Glutamatergic neuron (in vitro differentiated cells): Measurements from ENCODE around the gene REC114. TPM values are rescaled to one million over a fixed set of nuclear protein-coding genes. Genes with fewer than 3 reads are reported as not detected.

Source experiments
- DNase-seq: peaks from one replicate; pipeline ENCODE4 v3.0.0; 2022
- H3K27ac Mint-ChIP-seq: one replicate; pipeline ENCODE4 v1.8.0; 2020; ENCODE audit warnings: mild to moderate bottlenecking, mixed read lengths, inconsistent platforms; ENCODE audit not compliant: unreplicated experiment
- H3K27me3 Mint-ChIP-seq: one replicate; pipeline ENCODE4 v1.8.0; 2020; ENCODE audit warnings: mild to moderate bottlenecking, moderate library complexity, mixed read lengths, inconsistent platforms; ENCODE audit not compliant: unreplicated experiment
- H3K36me3 Mint-ChIP-seq: one replicate; pipeline ENCODE4 v1.8.0; 2020; ENCODE audit warnings: mild to moderate bottlenecking, mixed read lengths, inconsistent platforms; ENCODE audit not compliant: unreplicated experiment
- H3K4me1 Mint-ChIP-seq: one replicate; pipeline ENCODE4 v1.8.0; 2020; ENCODE audit warnings: mild to moderate bottlenecking, low read depth, mixed read lengths, inconsistent platforms; ENCODE audit not compliant: unreplicated experiment
- H3K4me3 Mint-ChIP-seq: one replicate; pipeline ENCODE4 v1.8.0; 2020; ENCODE audit warnings: mild to moderate bottlenecking, mixed read lengths, inconsistent platforms; ENCODE audit not compliant: unreplicated experiment
- H3K9me3 Mint-ChIP-seq: one replicate; pipeline ENCODE4 v1.8.0; 2020; ENCODE audit warnings: mild to moderate bottlenecking, moderate library complexity, mixed read lengths, inconsistent platforms; ENCODE audit not compliant: unreplicated experiment
- total RNA-seq: library from RNA; stranded (reverse); fragmentation: NEBNext Ultra II Directional; extraction: Animal tissue kit (Norgen Biotek cat#: 25700); gene quantifications from one replicate; pipeline ENCODE4 v1.2.1, GENCODE V29; 2021; ENCODE audit not compliant: unreplicated experiment
- TF ChIP-seq, protein P1 (sequence below): fragments of 200-600 bp; sonication (generic); IDR thresholded peaks from one replicate; pipeline ENCODE4 v1.5.0; 2021; ENCODE audit not compliant: partially characterized antibody, unreplicated experiment

Gene REC114
- total RNA-seq, 1 donor from 2014 or later = not detected

DNA sequence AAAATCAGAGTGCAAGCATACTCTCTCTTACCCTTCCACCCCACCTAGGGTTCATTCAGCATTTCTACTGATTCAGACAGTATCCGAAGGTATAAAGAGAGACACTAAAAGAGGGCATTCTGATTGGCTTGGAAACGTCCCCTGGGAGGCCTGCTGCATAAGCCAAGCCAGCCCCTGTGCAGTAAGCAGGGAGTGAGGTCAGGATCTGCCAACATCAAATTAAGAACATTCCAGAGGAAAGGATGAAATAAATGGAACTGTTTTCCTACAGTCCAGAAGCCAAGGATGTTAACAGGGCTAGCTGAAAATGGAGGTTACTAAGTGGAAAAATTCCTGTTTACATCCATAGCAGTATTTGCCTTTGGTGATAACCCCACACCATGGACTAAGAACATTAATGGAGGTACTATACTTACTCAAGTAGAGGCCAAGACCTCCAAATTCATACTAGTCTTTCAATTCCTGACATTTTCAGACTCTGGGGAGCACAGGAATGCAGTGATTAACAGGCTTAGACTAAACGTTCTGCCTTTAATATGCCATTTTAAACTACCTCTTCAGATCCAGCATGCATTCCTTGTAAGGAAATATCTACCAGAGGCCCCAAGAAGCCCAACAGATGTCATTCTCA, 155.7 kb downstream of the REC114 start:
- H3K4me3 Mint-ChIP-seq = no peak overlapping the region
- H3K36me3 Mint-ChIP-seq = no peaks in the 10 kb centered on the region
- DNase-seq = peak; percentile 33
- H3K27ac Mint-ChIP-seq = no peak overlapping the region
- no peaks in the 10 kb centered on the region for H3K9me3 Mint-ChIP-seq
- TF ChIP-seq, protein P1, sequence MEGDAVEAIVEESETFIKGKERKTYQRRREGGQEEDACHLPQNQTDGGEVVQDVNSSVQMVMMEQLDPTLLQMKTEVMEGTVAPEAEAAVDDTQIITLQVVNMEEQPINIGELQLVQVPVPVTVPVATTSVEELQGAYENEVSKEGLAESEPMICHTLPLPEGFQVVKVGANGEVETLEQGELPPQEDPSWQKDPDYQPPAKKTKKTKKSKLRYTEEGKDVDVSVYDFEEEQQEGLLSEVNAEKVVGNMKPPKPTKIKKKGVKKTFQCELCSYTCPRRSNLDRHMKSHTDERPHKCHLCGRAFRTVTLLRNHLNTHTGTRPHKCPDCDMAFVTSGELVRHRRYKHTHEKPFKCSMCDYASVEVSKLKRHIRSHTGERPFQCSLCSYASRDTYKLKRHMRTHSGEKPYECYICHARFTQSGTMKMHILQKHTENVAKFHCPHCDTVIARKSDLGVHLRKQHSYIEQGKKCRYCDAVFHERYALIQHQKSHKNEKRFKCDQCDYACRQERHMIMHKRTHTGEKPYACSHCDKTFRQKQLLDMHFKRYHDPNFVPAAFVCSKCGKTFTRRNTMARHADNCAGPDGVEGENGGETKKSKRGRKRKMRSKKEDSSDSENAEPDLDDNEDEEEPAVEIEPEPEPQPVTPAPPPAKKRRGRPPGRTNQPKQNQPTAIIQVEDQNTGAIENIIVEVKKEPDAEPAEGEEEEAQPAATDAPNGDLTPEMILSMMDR = no peak
- peaks cover 44% of the 10 kb centered on the region for H3K4me1 Mint-ChIP-seq
- no peaks in the 10 kb centered on the region for H3K27me3 Mint-ChIP-seq

DNA sequence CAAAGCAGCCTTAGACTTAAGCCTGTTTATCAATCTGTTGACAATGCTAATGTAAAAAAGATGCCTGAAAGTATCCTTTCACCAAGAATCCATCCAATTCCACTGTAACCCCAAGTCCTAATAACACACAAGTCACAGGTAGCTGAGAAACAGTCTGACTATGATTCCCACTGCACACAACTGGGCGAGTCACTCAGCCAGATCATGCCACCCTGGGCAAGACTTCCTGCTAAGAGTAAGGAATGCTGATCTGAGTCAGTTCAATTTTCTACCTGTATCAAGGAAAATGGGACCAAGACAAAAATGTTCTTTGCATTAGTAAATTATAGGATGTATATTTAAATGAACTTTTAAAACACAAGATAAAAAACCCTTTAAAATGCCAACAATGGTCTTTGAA, 157.0 kb downstream of the REC114 start:
- peak overlapping the region; percentile 45 for H3K4me3 Mint-ChIP-seq
- no peak for DNase-seq
- no peaks in the 10 kb centered on the region for H3K27me3 Mint-ChIP-seq
- H3K36me3 Mint-ChIP-seq = no peaks in the 10 kb centered on the region
- TF ChIP-seq, protein P1 = no peak
- H3K27ac Mint-ChIP-seq = peak overlapping the region; percentile 65
- H3K4me1 Mint-ChIP-seq = peaks cover 39% of the 10 kb centered on the region
- H3K9me3 Mint-ChIP-seq = no peaks in the 10 kb centered on the region

DNA sequence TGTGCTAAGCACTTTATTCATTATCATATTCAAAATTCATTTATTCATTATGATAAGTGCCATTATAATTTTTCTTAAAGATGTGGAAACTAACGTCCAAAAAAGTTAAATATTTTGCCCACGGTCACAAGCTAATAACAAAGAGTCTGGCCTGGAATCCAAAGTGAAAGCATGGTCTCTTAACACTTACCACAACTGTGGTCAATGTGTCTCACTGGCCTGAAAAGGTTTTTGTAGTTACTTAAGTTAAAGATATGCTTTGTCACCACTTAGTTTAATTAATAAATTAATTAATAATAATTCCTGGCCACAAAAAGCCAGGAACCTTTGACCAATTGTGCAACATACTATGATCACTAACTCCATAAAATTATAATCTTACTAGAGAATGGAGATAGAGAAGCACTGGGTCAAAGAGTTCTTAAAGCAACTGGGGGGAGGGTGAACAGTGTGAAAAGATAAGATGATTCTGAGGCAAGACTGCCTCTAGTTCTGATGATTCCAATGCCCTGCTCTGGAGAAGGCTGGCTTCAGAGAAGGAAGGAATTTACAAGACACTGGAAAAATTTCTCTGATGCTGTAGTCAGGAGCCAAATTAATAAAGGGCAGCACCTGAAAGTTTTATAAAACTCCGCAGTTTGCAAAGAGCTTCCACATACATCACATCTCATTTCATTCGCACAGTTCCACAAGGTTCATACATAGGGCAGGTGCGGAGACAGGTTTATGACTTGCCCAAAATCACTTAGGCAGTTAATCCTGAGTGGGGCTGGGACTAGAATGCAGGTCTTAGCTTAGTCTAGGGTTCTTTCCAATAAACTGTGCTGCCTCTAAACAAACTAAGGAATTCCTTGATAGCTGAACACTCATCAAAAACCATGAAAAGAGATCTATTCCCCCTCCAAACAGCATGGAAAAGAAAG, 157.7 kb downstream of the REC114 start:
- peaks cover 39% of the 10 kb centered on the region for H3K4me1 Mint-ChIP-seq
- no peaks in the 10 kb centered on the region for H3K9me3 Mint-ChIP-seq
- H3K27me3 Mint-ChIP-seq = no peaks in the 10 kb centered on the region
- no peak for DNase-seq
- TF ChIP-seq, protein P1 = no peak
- no peak overlapping the region for H3K27ac Mint-ChIP-seq
- H3K4me3 Mint-ChIP-seq = no peak overlapping the region
- no peaks in the 10 kb centered on the region for H3K36me3 Mint-ChIP-seq

DNA sequence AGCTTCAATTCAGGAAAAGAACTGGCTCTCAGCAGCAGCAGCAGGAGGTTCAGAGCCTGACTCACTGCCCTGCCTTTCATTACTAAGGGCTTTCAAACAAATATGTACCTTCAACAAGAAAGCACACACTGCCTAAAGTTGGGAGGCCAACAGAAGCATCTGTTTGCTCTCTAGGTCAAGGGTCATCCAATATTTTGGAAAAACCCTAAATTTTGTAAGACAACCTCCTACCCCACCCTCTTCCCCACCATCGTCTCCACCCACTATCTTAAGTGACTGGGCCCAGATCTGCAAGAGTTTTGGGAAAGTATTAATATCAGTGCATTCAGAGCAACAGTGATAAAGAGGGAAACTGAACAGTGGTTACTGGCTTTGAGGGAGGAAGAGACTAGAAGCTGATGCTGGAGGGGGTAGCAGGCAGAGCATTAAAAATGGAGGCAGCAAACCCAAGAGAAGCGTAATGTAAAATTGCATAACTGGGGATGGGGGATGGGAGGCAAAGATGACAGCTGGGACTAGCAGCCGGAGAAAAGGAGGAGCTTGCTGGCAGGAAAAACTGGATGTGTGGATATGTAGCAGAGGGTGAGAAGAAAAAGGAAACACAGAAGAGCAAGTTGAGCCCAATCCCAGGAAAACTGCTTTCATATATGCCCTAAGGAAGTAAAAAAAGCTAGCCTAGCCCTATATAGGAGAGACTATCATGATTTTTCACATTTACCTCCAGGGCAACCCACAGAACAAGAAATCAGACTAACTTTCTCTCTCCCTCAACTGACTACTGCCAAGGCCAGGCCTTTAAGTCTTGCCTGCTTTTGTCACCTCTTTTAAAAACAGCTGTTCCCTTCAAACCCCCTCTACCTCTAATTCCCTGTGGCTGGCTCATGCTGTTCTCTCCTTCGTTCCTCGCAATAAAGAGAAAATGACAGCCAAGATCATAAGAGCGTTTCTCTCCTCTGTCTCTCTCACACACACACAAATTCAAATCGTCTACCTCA, 158.8 kb downstream of the REC114 start:
- Mint-ChIP-seq H3K27me3 (no peaks in the 10 kb centered on the region), H3K27ac (no peak overlapping the region), H3K4me1 (peaks cover 31% of the 10 kb centered on the region), H3K4me3 (no peak overlapping the region), H3K36me3 (no peaks in the 10 kb centered on the region), H3K9me3 (no peaks in the 10 kb centered on the region)
- TF ChIP-seq, protein P1 = no peak
- DNase-seq = peak; percentile 62
